ENCODE results near the gene GMDS. TPM values are rescaled to one million over a fixed set of nuclear protein-coding genes. Genes with fewer than 3 reads are reported as not detected.

GMDS gene
- polyA plus RNA-seq, 1 experiment = 7.1 TPM

- no peaks in the 10 kb centered on the region for H3K36me3 ChIP-seq (ENCODE audit: control insufficient read depth, insufficient read depth, low read length)
- POLR2A ChIA-PET = no interaction called here
- no peak for TF ChIP-seq CTCF (IDR thresholded peaks at IDR 0.05; ENCODE audit: insufficient read depth, low read depth, low read length)
- no peak overlapping the region for H3K4me3 ChIP-seq (ENCODE audit: low read depth, low read length)
- H3K27me3 ChIP-seq (ENCODE audit: control insufficient read depth, insufficient read depth, low read length) = no peaks in the 10 kb centered on the region
- CTCF ChIA-PET = interaction anchor here (0.7 to 1.0 kb wide), 2 partner anchors 30 to 60 kb away, joined by 3 read pairs; no protein-coding TSS in a partner anchor
- DNase-seq (ENCODE audit: low read depth) = no peak
Observed at GRCh38 chr6:2134554-2134953, 110.9 kb downstream of the GMDS start.

- no peaks in the 10 kb centered on the region for H3K36me3 ChIP-seq (ENCODE audit: control insufficient read depth, insufficient read depth, low read length)
- TF ChIP-seq CTCF (IDR thresholded peaks at IDR 0.05; ENCODE audit: insufficient read depth, low read depth, low read length) = no peak
- H3K27me3 ChIP-seq (ENCODE audit: control insufficient read depth, insufficient read depth, low read length) = no peaks in the 10 kb centered on the region
- DNase-seq (ENCODE audit: low read depth) = no peak
- H3K4me3 ChIP-seq (ENCODE audit: low read depth, low read length) = no peak overlapping the region
- CTCF ChIA-PET = interaction anchor here (0.7 to 1.0 kb wide), 2 partner anchors 30 to 59 kb away, joined by 3 read pairs; no protein-coding TSS in a partner anchor
- POLR2A ChIA-PET = no interaction called here
Observed at GRCh38 chr6:2133716-2134310, 111.6 kb downstream of the GMDS start.

- POLR2A ChIA-PET = interaction anchor here (0.5 kb wide), 1 partner anchor 73 kb away, joined by 4 read pairs; no protein-coding TSS in a partner anchor
Observed at GRCh38 chr6:2132916-2133315, 112.5 kb downstream of the GMDS start.

GRCh38 chr6:2132416-2132815 is 113.0 kb downstream of the GMDS start:
- POLR2A ChIA-PET = interaction anchor here (0.5 kb wide), 1 partner anchor 72 kb away, joined by 4 read pairs; no protein-coding TSS in a partner anchor
- CTCF ChIA-PET = no interaction called here
- TF ChIP-seq CTCF (IDR thresholded peaks at IDR 0.05; ENCODE audit: insufficient read depth, low read depth, low read length) = no peak
- Histone ChIP-seq H3K27me3 (ENCODE audit: control insufficient read depth, insufficient read depth, low read length) (no peaks in the 10 kb centered on the region), H3K4me3 (ENCODE audit: low read depth, low read length) (no peak overlapping the region), H3K36me3 (ENCODE audit: control insufficient read depth, insufficient read depth, low read length) (no peaks in the 10 kb centered on the region)
- DNase-seq (ENCODE audit: low read depth) = no peak

More at GRCh38 chr6:2132916-2133315, 112.5 kb downstream of the GMDS start:
- CTCF ChIA-PET = no interaction called here
- H3K36me3 ChIP-seq (ENCODE audit: control insufficient read depth, insufficient read depth, low read length) = no peaks in the 10 kb centered on the region
- no peaks in the 10 kb centered on the region for H3K27me3 ChIP-seq (ENCODE audit: control insufficient read depth, insufficient read depth, low read length)
- H3K4me3 ChIP-seq (ENCODE audit: low read depth, low read length) = no peak overlapping the region
- no peak for TF ChIP-seq CTCF (IDR thresholded peaks at IDR 0.05; ENCODE audit: insufficient read depth, low read depth, low read length)
- DNase-seq (ENCODE audit: low read depth) = no peak

- no peak for TF ChIP-seq CTCF (IDR thresholded peaks at IDR 0.05; ENCODE audit: insufficient read depth, low read depth, low read length)
- POLR2A ChIA-PET = no interaction called here
- Histone ChIP-seq H3K36me3 (ENCODE audit: control insufficient read depth, insufficient read depth, low read length) (no peaks in the 10 kb centered on the region), H3K4me3 (ENCODE audit: low read depth, low read length) (no peak overlapping the region), H3K27me3 (ENCODE audit: control insufficient read depth, insufficient read depth, low read length) (no peaks in the 10 kb centered on the region)
- CTCF ChIA-PET = no interaction called here
- no peak for DNase-seq (ENCODE audit: low read depth)
Observed at GRCh38 chr6:2129182-2129621, 116.2 kb downstream of the GMDS start.

Data from BJ (cell line).